OCI-LY1 (cell line): ENCODE measurements around the gene CREB5.

Source experiments
- H2AFZ ChIP-seq: fragments of 200-600 bp; sonication (generic), shearing (Covaris generic); 2 replicates; pipeline ENCODE4 v1.6.0; 2014; ENCODE audit warnings: antibody characterized with exemption, mild to moderate bottlenecking, low read length
- H3F3A ChIP-seq: fragments of 200-600 bp; sonication (generic), shearing (Covaris generic); 2 replicates; pipeline ENCODE4 v1.6.0; 2014; ENCODE audit warnings: mild to moderate bottlenecking, antibody characterized with exemption, low read length, moderate library complexity; ENCODE audit not compliant: insufficient read depth
- H3K27ac ChIP-seq: fragments of 200-600 bp; sonication (generic); 2 replicates; pipeline ENCODE4 v1.5.1; 2014; ENCODE audit warnings: low read length, mixed run types, mild to moderate bottlenecking, low read depth; ENCODE audit not compliant: poor library complexity, severe bottlenecking
- H3K27me3 ChIP-seq: fragments of 200-600 bp; sonication (generic); 2 replicates; pipeline ENCODE4 v1.6.0; 2014; ENCODE audit warnings: antibody characterized with exemption, mild to moderate bottlenecking, low read length, moderate library complexity; ENCODE audit not compliant: insufficient read depth
- H3K36me3 ChIP-seq: fragments of 200-600 bp; sonication (generic); 2 replicates; pipeline ENCODE4 v1.6.1; 2014; ENCODE audit warnings: mild to moderate bottlenecking, antibody characterized with exemption, low read length, moderate library complexity, mixed read lengths; ENCODE audit not compliant: insufficient read depth
- H3K4me1 ChIP-seq: fragments of 200-600 bp; sonication (generic); 2 replicates; pipeline ENCODE4 v1.5.1; 2014; ENCODE audit warnings: mild to moderate bottlenecking, low read length, moderate library complexity; ENCODE audit not compliant: insufficient read depth, severe bottlenecking
- H3K4me2 ChIP-seq: fragments of 200-600 bp; sonication (generic), shearing (Covaris generic); 2 replicates; pipeline ENCODE4 v1.6.1; 2014; ENCODE audit warnings: low read length
- H3K4me3 ChIP-seq: fragments of 200-600 bp; sonication (generic); 2 replicates; pipeline ENCODE4 v1.5.1; 2014; ENCODE audit warnings: low read length, low read depth, mild to moderate bottlenecking, mixed read lengths; ENCODE audit not compliant: poor library complexity, severe bottlenecking
- H3K79me2 ChIP-seq: fragments of 200-600 bp; shearing (Covaris generic); 2 replicates; pipeline ENCODE4 v1.6.1; 2016; ENCODE audit warnings: mixed run types, low read length, mixed read lengths; ENCODE audit not compliant: insufficient read depth
- H3K9ac ChIP-seq: fragments of 200-600 bp; sonication (generic), shearing (Covaris generic); 2 replicates; pipeline ENCODE4 v1.6.1; 2014; ENCODE audit warnings: mild to moderate bottlenecking, low read length, mixed read lengths
- H3K9me2 ChIP-seq: fragments of 200-600 bp; sonication (generic), shearing (Covaris generic); 2 replicates; pipeline ENCODE4 v1.6.1; 2014; ENCODE audit warnings: low read depth, mild to moderate bottlenecking, low read length, mixed read lengths
- H3K9me3 ChIP-seq: fragments of 200-600 bp; shearing (Covaris generic); 2 replicates; pipeline ENCODE4 v1.6.1; 2014; ENCODE audit warnings: low read length, mixed read lengths
- H4K20me1 ChIP-seq: fragments of 200-600 bp; sonication (generic), shearing (Covaris generic); 2 replicates; pipeline ENCODE4 v1.6.0; 2016; ENCODE audit warnings: mild to moderate bottlenecking, low read length; ENCODE audit not compliant: insufficient read depth
- EZH2 ChIP-seq: fragments of 200-600 bp; sonication (generic), shearing (Covaris generic); IDR thresholded peaks from 2 replicates; pipeline ENCODE4 v1.8.0; 2017; ENCODE audit warnings: borderline replicate concordance, mixed run types, mild to moderate bottlenecking, antibody characterized with exemption, low read length, moderate library complexity, mixed read lengths
- TF ChIP-seq, protein P1 (sequence below): fragments of 200-600 bp; sonication (generic), shearing (Covaris generic); IDR thresholded peaks from 2 replicates; pipeline ENCODE4 v1.5.1; 2017; ENCODE audit warnings: mild to moderate bottlenecking, antibody characterized with exemption, low read length, moderate library complexity, mixed read lengths

CREB5 gene

DNA sequence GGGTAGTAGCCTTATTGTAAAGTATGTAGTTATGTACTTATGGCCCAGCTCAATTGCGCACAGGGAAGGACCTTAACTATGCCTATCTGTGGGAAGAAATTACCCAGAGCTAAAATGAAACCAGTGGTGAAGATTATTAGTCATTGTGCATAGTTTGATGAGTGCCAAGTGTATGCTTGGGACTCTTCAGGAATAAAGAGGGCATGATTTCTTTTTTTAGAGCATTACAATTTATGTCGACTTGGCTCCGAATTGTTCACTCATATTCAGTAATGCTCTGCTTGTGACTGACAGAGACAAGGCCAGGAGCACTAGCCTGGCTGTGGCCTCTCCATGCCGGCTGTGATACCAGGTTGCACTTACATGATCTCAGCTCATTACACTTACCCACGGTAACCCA lies 276.3 kb downstream of the CREB5 start:
- H2AFZ ChIP-seq: no peak overlapping the region
- no peak overlapping the region for H3K4me2 ChIP-seq
- H3K9me3 ChIP-seq: no peaks in the 10 kb centered on the region
- no peaks in the 10 kb centered on the region for H3K79me2 ChIP-seq
- peaks cover 23% of the 10 kb centered on the region for H3K4me1 ChIP-seq
- no peak overlapping the region for H3K9ac ChIP-seq
- peaks cover 5% of the 10 kb centered on the region; the same call in 1 of the 2 replicates for H3K36me3 ChIP-seq
- H3K27me3 ChIP-seq: no peaks in the 10 kb centered on the region
- peaks cover 2% of the 10 kb centered on the region; the same call in 1 of the 2 replicates for H4K20me1 ChIP-seq
- no peak for TF ChIP-seq EZH2
- TF ChIP-seq, protein P1, sequence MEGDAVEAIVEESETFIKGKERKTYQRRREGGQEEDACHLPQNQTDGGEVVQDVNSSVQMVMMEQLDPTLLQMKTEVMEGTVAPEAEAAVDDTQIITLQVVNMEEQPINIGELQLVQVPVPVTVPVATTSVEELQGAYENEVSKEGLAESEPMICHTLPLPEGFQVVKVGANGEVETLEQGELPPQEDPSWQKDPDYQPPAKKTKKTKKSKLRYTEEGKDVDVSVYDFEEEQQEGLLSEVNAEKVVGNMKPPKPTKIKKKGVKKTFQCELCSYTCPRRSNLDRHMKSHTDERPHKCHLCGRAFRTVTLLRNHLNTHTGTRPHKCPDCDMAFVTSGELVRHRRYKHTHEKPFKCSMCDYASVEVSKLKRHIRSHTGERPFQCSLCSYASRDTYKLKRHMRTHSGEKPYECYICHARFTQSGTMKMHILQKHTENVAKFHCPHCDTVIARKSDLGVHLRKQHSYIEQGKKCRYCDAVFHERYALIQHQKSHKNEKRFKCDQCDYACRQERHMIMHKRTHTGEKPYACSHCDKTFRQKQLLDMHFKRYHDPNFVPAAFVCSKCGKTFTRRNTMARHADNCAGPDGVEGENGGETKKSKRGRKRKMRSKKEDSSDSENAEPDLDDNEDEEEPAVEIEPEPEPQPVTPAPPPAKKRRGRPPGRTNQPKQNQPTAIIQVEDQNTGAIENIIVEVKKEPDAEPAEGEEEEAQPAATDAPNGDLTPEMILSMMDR: no peak
- no peaks in the 10 kb centered on the region for H3F3A ChIP-seq
- no peak overlapping the region for H3K4me3 ChIP-seq
- no peaks in the 10 kb centered on the region for H3K9me2 ChIP-seq
- H3K27ac ChIP-seq: no peak overlapping the region

GRCh38 chr7:28695300-28696295 lies 283.3 kb downstream of the CREB5 start:
- no peaks in the 10 kb centered on the region for H3K79me2 ChIP-seq
- no peaks in the 10 kb centered on the region for H4K20me1 ChIP-seq
- no peak overlapping the region for H3K4me2 ChIP-seq
- H3K9me2 ChIP-seq: no peaks in the 10 kb centered on the region
- H3F3A ChIP-seq: no peaks in the 10 kb centered on the region
- no peaks in the 10 kb centered on the region for H3K4me1 ChIP-seq
- TF ChIP-seq, protein P1: no peak
- no peak for TF ChIP-seq EZH2
- H3K4me3 ChIP-seq: no peak overlapping the region
- H3K9ac ChIP-seq: no peak overlapping the region
- H3K27me3 ChIP-seq: no peaks in the 10 kb centered on the region
- H3K9me3 ChIP-seq: no peaks in the 10 kb centered on the region
- no peak overlapping the region for H3K27ac ChIP-seq
- H2AFZ ChIP-seq: no peak overlapping the region
- peaks cover 14% of the 10 kb centered on the region; the same call in 1 of the 2 replicates for H3K36me3 ChIP-seq

- peaks cover 16% of the 10 kb centered on the region; the same call in 1 of the 2 replicates for H3K36me3 ChIP-seq
- H3K4me3 ChIP-seq: no peak overlapping the region
- TF ChIP-seq, protein P1: no peak
- TF ChIP-seq EZH2: no peak
- no peaks in the 10 kb centered on the region for H3K4me1 ChIP-seq
- H3K27me3 ChIP-seq: no peaks in the 10 kb centered on the region
- H3K9me3 ChIP-seq: no peaks in the 10 kb centered on the region
- no peak overlapping the region for H3K27ac ChIP-seq
- H3K9me2 ChIP-seq: no peaks in the 10 kb centered on the region
- no peaks in the 10 kb centered on the region for H3F3A ChIP-seq
- H3K4me2 ChIP-seq: no peak overlapping the region
- no peak overlapping the region for H3K9ac ChIP-seq
- no peak overlapping the region for H2AFZ ChIP-seq
- H3K79me2 ChIP-seq: no peaks in the 10 kb centered on the region
- H4K20me1 ChIP-seq: no peaks in the 10 kb centered on the region
These were observed 285.7 kb downstream of the CREB5 start for GRCh38 chr7:28697913-28698563.
